NOMO-1 treated with dmso at 0.1 percent for 144 hours (cell line): ENCODE measurements around the gene ZNF558.
"Not testable (repeated sequence)": the region's sequence is repeated elsewhere in the genome, so short reads cannot be mapped to it uniquely, and the experiment has no call there.

Experiments
- DNase-seq: peaks from one replicate; lab custom pipeline; 2025; ENCODE audit not compliant: unreplicated experiment; lab: John Stamatoyannopoulos, UW

ZNF558 gene

DNA sequence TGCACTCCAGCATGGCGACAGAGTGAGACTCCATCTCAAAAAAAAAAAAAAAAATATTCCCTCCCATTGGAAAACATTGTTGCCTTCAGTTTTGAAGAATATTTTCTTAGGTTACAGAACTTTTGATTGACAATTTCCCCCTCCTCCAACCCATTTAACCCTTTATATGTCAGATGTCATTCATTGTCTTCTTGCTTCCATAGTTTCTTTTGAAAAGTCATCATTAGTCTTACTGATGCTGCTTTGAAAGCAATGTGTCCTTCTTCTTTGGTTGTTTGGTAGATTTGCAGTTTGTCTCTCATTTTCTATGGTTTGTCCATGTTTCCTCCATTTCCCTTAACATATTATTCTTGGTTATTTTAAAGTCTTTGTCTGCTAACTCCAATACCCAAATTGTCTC lies 25.4 kb downstream of the ZNF558 start:
- no peak for DNase-seq

DNA sequence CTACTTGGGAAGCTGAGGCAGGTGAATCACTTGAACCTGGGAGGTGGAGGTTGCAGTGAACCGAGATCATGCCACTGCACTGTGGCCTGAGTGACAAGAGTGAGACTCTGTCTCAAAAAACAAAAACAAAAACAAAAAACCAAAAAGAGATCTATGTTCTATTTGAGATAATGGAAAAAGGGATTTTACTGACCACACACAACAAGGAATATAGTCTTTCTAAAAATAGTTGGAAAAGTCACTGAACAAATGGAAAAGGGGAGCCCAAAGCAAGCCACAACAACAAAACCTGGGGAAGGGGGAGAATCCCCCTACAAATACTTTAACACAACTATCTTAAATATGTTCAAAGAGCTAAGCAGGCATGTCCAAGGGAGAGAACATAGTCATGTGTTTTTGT lies 37.3 kb downstream of the ZNF558 start:
- DNase-seq: no peak

DNA sequence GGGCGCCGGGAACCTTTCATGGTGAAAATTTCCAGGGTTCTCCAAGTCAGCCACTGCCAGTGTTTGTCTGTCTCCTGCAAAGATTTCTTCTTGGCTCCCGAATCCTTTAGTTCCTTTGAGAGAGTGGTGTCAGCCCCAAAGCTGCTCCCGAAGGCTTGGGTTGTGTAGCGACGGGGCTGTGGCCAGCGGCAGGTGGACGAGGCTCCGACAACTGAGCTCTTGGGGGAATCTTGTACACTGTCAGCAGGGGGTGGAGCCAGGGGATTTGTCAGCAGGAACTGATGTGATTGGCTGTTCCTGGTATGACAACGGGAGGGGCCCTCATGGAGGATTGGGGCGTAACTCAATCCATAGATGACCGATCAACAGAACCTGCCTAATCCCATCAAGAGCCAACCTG lies 58.5 kb downstream of the ZNF558 start:
- DNase-seq: not testable (repeated sequence)

DNA sequence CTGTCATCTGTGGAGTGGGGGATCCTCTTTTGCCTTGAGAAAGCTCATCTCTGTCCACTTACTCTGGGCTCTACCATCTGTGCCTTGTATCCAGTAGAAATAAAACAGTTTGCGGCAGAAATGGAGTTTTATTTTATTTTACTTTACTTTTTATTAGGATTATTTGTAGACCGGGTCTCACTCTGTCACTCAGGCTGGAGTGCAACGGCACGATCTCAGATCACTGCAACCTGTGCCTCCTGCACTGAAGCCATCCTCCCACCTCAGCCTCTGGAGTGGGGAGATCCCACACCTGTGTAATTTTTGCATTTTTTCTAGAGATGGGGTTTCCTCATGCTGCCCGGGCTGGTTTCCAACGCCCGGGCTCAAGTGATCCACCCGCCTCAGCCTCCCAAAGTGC lies 62.8 kb downstream of the ZNF558 start:
- DNase-seq: not testable (repeated sequence)

DNA sequence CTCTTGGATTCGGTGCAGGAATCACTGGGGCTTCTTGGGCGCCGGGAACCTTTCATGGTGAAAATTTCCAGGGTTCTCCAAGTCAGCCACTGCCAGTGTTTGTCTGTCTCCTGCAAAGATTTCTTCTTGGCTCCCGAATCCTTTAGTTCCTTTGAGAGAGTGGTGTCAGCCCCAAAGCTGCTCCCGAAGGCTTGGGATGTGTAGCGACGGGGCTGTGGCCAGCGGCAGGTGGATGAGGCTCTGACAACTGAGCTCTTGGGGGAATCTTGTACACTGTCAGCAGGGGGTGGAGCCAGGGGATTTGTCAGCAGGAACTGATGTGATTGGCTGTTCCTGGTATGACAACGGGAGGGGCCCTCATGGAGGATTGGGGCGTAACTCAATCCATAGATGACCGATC lies 64.8 kb downstream of the ZNF558 start:
- DNase-seq: not testable (repeated sequence)
